Osteoblast (primary cell): ENCODE data around the gene FBXW11. TPM values are rescaled to one million over a fixed set of nuclear protein-coding genes. Genes with fewer than 3 reads are reported as not detected.

Experiments
- DNase-seq: peaks from one replicate; pipeline ENCODE4 v3.0.0; 2011; ENCODE audit warnings: low spot score, mixed read lengths; ENCODE audit not compliant: insufficient read length; ENCODE audit errors: missing footprints
- H2AFZ ChIP-seq: 2 replicates; pipeline ENCODE4 v1.6.0; 2011; ENCODE audit warnings: mild to moderate bottlenecking, low read length
- H3K27ac ChIP-seq: 2 replicates; pipeline ENCODE4 v1.5.1; 2011; ENCODE audit warnings: mild to moderate bottlenecking, low read depth, low read length, moderate library complexity
- H3K27me3 ChIP-seq: 2 replicates; pipeline ENCODE4 v1.6.0; 2012; ENCODE audit warnings: mild to moderate bottlenecking, control low read depth, inconsistent platforms, low read length, moderate library complexity; ENCODE audit not compliant: insufficient read depth
- H3K36me3 ChIP-seq: 2 replicates; pipeline ENCODE4 v1.5.1; 2011; ENCODE audit warnings: mild to moderate bottlenecking, low read length, control low read depth, moderate library complexity; ENCODE audit not compliant: insufficient read depth
- H3K4me1 ChIP-seq: 2 replicates; pipeline ENCODE4 v1.5.1; 2011; ENCODE audit warnings: mild to moderate bottlenecking, low read length, control low read depth, moderate library complexity; ENCODE audit not compliant: insufficient read depth
- H3K4me2 ChIP-seq: 2 replicates; pipeline ENCODE4 v1.6.0; 2011; ENCODE audit warnings: mild to moderate bottlenecking, low read length; ENCODE audit not compliant: insufficient read depth
- H3K4me3 ChIP-seq: fragments of 200-600 bp; sonication (generic); 3 replicates; pipeline ENCODE4 v1.5.1; 2012; ENCODE audit warnings: mild to moderate bottlenecking, low read length, inconsistent platforms; ENCODE audit not compliant: insufficient read depth
- H3K79me2 ChIP-seq: 2 replicates; pipeline ENCODE4 v1.6.0; 2012; ENCODE audit warnings: mild to moderate bottlenecking, low read length, control low read depth, inconsistent platforms; ENCODE audit not compliant: insufficient read depth
- H3K9me3 ChIP-seq: 2 replicates; pipeline ENCODE4 v1.5.1; 2011; ENCODE audit warnings: low read depth, low read length, control low read depth
- H4K20me1 ChIP-seq: 2 replicates; pipeline ENCODE4 v1.6.0; 2012; ENCODE audit warnings: mild to moderate bottlenecking, low read length, control low read depth; ENCODE audit not compliant: insufficient read depth
- total RNA-seq: library from RNA; depleted of rRNA; stranded (reverse); fragments of >200 nt; gene quantifications from 2 replicates; pipeline ENCODE4 v1.2.3, GENCODE V29; 2012
- TF ChIP-seq, protein P1 (sequence below): IDR thresholded peaks from 2 replicates; pipeline ENCODE4 v1.5.1; 2011; ENCODE audit warnings: mild to moderate bottlenecking, low read depth, low read length, moderate library complexity; ENCODE audit errors: extremely low read depth

FBXW11 gene
- total RNA-seq, 1 donor, result 76.7 TPM

DNA sequence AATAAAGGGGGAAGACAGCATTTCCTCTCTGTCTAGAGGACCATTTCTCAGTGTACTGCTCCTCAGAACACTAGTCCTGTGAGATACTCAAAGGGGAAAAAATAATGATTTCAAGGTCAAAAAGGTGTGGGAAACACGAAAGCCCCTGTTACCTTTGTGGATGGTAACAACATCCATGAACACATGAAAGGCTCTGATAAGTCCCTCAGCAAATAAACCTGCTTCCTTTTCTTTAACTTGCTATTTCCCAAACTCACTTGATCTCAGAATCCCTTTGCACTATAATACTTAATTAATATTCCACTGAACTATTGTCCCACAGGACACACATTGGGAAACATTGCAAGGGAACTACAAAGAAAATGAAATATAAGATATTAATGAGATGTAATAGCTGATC, 155.2 kb downstream of the FBXW11 start:
- no peaks in the 10 kb centered on the region for H3K36me3 ChIP-seq
- no peak overlapping the region for H3K4me3 ChIP-seq
- no peaks in the 10 kb centered on the region for H3K27me3 ChIP-seq
- no peak for DNase-seq
- TF ChIP-seq, protein P1, sequence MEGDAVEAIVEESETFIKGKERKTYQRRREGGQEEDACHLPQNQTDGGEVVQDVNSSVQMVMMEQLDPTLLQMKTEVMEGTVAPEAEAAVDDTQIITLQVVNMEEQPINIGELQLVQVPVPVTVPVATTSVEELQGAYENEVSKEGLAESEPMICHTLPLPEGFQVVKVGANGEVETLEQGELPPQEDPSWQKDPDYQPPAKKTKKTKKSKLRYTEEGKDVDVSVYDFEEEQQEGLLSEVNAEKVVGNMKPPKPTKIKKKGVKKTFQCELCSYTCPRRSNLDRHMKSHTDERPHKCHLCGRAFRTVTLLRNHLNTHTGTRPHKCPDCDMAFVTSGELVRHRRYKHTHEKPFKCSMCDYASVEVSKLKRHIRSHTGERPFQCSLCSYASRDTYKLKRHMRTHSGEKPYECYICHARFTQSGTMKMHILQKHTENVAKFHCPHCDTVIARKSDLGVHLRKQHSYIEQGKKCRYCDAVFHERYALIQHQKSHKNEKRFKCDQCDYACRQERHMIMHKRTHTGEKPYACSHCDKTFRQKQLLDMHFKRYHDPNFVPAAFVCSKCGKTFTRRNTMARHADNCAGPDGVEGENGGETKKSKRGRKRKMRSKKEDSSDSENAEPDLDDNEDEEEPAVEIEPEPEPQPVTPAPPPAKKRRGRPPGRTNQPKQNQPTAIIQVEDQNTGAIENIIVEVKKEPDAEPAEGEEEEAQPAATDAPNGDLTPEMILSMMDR, result no peak
- no peaks in the 10 kb centered on the region for H3K9me3 ChIP-seq
- H3K79me2 ChIP-seq, result no peaks in the 10 kb centered on the region
- no peak overlapping the region for H3K27ac ChIP-seq
- H3K4me2 ChIP-seq, result no peak overlapping the region
- peaks cover 4% of the 10 kb centered on the region for H4K20me1 ChIP-seq
- no peak overlapping the region for H2AFZ ChIP-seq
- peaks cover 19% of the 10 kb centered on the region for H3K4me1 ChIP-seq

DNA sequence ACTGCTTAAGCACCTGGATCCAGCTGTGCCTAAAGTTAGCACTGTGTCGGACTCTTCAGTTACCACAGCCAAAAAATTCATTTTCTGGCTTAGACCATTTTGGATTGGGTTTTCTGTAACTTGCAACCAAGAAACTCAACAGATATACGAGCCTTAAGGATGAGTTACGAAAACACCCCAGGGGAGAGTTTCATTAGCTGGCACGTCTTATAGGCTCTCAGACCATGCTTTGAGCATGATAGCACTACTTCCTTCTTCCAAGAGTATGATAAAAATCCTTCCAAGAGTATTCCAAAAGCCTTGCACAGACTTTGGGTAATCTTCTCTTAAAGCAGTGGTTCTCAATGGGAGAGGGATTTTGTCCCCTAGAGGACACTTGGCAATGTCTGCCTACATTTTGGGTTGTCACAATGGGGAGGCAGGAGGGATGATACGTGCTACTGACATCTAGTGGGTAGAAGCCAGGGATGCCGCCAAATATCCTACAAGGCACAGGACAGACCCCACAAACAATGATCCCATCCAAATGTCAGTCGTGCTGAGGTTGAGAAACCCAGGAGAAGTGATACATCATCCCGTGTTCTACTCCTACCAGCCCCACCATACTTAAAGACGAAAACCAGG, 156.0 kb downstream of the FBXW11 start:
- H4K20me1 ChIP-seq, result peaks cover 4% of the 10 kb centered on the region
- no peaks in the 10 kb centered on the region for H3K9me3 ChIP-seq
- H3K27me3 ChIP-seq, result no peaks in the 10 kb centered on the region
- peaks cover 19% of the 10 kb centered on the region for H3K4me1 ChIP-seq
- no peak overlapping the region for H3K27ac ChIP-seq
- H2AFZ ChIP-seq, result no peak overlapping the region
- DNase-seq, result peak; percentile 62
- H3K36me3 ChIP-seq, result no peaks in the 10 kb centered on the region
- no peak overlapping the region for H3K4me3 ChIP-seq
- TF ChIP-seq, protein P1, result peak; percentile 26
- H3K79me2 ChIP-seq, result no peaks in the 10 kb centered on the region
- no peak overlapping the region for H3K4me2 ChIP-seq

DNA sequence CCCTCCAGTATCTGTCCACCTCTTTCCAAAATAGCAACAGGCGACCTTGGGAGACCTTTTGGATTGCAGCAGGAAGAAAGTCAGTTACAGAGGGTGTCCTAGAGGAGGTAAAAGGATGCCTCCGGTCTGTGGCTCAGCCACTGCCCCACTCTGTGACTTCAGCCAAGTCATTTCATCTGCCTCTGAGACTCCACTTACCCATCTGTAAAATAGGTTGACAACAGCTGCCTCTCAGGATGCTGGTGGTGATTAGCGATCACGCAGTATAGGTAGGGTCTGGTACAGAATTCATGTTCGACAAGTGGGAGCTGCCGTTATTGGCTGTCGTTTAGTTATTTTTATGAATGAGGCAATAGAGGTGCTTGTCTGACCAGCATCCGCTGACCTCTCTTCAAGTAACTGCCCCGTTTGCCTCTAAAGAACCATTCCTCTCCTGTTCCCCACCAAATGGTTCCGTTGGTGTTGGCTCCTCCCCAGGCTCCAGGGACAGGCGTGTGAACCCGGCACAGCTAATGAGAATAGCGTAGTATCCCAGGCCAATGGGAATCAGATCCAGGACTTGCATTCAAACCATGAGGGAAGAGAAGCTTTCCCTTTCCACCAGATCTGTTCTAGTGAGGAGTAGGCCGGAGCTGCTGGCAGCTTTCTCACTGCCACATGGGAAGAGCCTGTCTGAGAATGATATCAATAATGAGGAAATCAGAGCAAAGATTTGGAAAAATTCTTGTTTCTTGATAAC, 156.7 kb downstream of the FBXW11 start:
- H2AFZ ChIP-seq, result no peak overlapping the region
- no peak overlapping the region for H3K4me3 ChIP-seq
- no peaks in the 10 kb centered on the region for H3K9me3 ChIP-seq
- DNase-seq, result peak; percentile 64
- TF ChIP-seq, protein P1, result no peak
- H3K27me3 ChIP-seq, result no peaks in the 10 kb centered on the region
- H3K4me2 ChIP-seq, result peak overlapping the region; percentile 4
- no peaks in the 10 kb centered on the region for H3K79me2 ChIP-seq
- H3K4me1 ChIP-seq, result peaks cover 19% of the 10 kb centered on the region
- peaks cover 4% of the 10 kb centered on the region for H4K20me1 ChIP-seq
- H3K36me3 ChIP-seq, result no peaks in the 10 kb centered on the region
- H3K27ac ChIP-seq, result no peak overlapping the region

DNA sequence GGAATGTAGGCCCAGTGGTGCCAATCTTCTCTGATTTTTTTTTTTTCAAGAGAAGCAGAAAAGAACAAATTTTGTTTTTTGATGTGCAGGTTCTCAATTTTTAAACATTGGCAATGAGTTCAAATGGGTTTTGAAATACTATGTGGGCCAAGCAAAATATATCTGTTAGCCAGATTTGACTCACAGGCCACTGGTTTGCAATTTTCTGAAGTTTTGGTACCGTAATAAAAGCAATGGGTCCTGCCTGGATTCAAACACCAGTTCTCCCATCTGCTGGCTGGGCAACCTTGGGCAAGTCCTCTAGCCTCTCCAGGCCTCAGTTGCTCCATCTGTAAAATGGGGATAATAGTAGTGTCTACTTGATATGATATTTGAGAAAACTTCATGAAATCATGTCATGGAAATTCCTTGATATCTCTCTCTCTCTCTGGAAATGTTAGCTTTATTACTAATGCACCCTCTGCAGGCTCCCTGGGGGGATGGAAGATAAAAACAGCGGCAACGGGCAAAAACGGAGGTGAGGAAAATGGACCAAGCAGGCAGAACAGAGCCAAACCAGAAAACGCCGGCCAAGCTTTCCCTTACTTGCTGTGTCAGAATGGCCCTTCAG, 157.4 kb downstream of the FBXW11 start:
- H3K4me1 ChIP-seq, result peaks cover 19% of the 10 kb centered on the region
- peak overlapping the region; percentile 4 for H3K4me2 ChIP-seq
- H3K27me3 ChIP-seq, result no peaks in the 10 kb centered on the region
- H4K20me1 ChIP-seq, result peaks cover 4% of the 10 kb centered on the region
- H3K27ac ChIP-seq, result no peak overlapping the region
- TF ChIP-seq, protein P1, result peak; percentile 10
- peak; percentile 78 for DNase-seq
- H3K4me3 ChIP-seq, result no peak overlapping the region
- no peak overlapping the region for H2AFZ ChIP-seq
- no peaks in the 10 kb centered on the region for H3K79me2 ChIP-seq
- no peaks in the 10 kb centered on the region for H3K36me3 ChIP-seq
- H3K9me3 ChIP-seq, result no peaks in the 10 kb centered on the region
